B cell (primary cell): ENCODE data around the gene MMP15.

Source experiments
- CTCF ChIP-seq: fragments of 200-600 bp; IDR thresholded peaks from one replicate; pipeline ENCODE4 v1.8.0; 2022; ENCODE audit warnings: antibody characterized with exemption, mild to moderate bottlenecking
- EZH2 ChIP-seq: IDR thresholded peaks from 2 replicates; pipeline ENCODE4 v1.6.1; 2012; ENCODE audit warnings: borderline replicate concordance, low read depth, mild to moderate bottlenecking, moderate library complexity, low read length; ENCODE audit not compliant: insufficient read depth, poor library complexity, severe bottlenecking

- TF ChIP-seq CTCF (no peak), EZH2 (no peak)
Observed at GRCh38 chr16:58070585-58070984, 45.0 kb downstream of the MMP15 start.
